Stimulated activated CD4-positive, alpha-beta T cell treated with anti-CD3 and anti-CD28 coated beads, Interleukin-15, amount 100 ng/mL, for 48 hours (primary cell): Measurements from ENCODE around the gene KIAA0825.
"Not testable (repeated sequence)": the region's sequence is repeated elsewhere in the genome, so short reads cannot be mapped to it uniquely, and the experiment has no call there.

Experiments
- DNase-seq, 2 donors: peaks; one replicate each; pipeline ENCODE4 v3.0.0-alpha.2; 2020; ENCODE audit warnings: low read depth in 2 of 2

The KIAA0825 gene

DNA sequence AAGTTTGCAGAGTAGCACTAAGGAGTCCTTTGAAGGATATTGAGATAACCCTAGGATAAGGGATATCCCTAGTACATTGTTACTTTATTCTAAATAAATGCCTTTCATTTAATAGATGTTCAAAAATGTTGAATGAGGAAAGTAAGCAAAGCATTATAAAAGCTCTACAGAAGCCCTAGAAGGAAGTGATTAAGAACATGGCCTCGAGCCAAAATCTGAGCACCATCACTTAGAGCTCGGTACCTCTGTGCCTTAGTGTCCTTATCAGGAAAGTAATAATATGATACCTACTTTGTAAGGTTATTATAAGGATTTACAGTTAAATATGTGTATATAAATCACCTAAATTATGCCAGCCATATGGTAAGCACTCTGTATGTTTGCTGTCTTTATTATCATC is 242.6 kb downstream of the KIAA0825 start:
- no peak for DNase-seq

DNA sequence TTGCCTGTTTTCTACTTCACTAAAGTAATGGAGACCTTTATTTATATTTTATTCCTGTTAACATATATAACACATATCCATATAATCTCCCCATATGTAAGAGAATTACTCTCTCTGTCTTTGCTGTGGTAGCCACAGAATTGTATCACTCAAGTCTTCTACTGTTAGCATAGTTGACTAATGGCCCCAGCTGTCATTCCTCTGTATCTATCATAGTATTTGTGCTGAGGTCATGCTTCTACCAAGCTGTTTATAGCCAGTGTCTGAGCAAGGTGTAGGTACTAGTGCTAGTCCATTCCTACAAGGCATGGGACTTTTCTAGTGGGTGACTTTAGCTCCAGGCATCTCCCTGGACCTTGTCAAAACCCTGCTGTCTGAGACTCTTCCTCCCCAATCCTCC is 244.1 kb downstream of the KIAA0825 start:
- no peak for DNase-seq

DNA sequence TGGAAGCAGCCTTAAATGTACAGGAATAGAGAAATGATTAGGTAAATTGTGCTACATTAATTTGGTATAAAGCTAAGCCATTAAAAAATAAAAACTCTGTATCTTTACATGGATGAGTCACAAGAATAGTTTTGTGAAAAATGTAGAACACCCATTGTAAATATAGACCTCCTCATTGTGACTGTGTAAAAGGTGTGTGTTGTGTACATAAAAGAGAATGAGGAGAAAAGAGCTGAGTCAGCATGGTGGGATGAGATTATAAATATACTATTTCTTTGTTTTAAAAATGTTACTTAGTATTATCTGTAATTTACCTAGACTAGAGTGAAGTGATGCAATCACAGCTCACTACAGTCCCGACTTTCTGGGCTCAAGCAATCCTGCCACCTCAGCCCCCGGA is 250.5 kb downstream of the KIAA0825 start:
- no peak for DNase-seq

DNA sequence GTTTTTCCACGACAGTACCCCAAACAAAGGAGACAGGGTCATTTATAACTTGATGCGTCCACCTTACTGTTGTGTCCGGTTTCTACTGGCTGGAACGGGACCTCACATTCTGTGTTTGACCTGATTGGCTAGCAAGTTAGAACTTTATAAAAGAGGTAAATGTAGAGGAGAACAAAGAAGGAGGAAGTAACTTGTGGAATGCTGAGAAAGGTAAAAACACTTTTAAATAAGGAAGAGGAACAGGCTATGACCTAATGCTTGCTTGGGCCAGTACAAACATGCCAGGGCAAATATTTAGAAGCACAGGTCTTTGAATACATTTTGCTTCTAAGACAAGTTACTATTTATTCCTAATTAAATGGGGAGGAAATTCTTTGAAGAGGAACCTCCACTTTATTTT is 251.6 kb downstream of the KIAA0825 start:
- DNase-seq, result no peak

DNA sequence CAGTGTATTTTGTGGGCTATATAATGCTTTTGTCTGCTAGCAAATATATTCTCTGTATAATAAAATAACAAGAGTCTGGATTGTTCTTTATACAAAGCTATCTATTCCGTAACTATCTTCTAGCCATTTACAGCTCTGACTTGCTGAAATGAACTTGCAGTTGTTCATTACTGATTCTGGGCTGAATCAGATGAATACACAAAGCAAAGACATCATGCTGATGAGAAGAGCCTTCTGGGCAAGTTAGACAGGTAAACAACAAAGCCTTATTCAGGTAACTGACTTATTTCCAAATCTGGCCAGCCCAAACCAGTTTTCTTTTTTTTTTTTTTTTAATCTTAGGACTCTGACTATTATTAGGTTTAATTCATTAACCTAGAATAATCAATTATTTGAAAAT is 255.5 kb downstream of the KIAA0825 start:
- DNase-seq, result no peak

DNA sequence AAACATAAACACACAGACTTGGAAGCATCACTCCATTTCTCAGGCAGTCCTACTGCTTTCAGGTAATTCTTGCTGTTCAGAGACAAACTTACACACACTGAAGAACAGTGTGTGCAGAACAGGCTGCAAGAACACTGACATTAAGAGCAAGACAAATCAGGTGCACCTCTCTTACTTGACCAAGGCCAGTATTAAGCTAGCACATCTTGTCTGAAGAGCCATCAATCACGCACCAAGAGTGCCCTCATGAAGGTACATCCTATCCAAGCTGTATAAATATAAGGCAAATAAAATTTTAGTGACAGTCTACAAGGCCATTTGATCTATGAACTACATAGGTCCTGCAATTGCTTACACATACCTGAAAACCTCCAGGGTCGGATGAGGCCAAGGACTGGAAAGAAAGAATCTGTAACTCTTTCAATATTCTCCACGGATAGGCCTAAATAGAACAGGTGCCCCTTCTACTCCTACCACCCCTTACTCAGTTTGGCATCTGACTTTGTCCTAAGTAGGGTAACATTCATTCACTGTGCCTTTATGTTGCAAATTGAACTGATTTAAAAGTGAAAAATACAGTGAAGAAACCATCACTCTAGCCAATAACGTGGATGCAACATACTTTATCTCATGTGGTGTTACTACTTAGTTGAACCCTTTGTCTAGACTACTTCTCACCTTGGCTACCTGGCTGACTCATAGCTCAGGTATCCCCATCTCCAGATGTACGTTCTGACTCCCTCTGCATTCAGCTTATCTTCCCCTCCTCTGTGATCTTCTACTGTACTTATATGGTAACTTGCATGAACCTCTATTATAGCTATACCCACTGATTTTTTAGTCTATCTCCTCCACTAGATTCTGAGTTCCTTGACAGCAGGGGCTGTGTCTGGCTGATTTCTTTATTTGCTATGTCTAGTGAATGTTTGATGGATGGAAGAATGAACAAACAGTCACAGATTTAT is 256.3 kb downstream of the KIAA0825 start:
- no peak for DNase-seq

DNA sequence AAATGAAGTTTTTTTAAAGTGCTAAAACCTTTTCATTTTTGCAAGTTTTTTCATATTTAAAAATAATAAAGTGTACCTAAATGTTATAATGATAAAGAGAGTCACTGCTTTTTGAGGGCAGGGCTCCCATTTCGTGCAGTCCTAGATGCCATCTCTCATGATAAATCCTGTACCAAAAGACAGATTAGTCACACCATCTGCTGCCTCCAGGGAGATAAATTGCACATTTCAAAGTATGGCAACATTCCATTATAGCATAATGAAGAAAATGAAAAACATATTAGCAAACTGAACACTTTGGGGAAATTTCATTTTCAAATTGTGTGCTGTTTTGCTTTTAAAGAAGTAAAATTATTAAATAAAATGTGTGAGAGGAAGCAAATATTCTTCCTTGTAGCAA is 257.2 kb downstream of the KIAA0825 start:
- no peak for DNase-seq

DNA sequence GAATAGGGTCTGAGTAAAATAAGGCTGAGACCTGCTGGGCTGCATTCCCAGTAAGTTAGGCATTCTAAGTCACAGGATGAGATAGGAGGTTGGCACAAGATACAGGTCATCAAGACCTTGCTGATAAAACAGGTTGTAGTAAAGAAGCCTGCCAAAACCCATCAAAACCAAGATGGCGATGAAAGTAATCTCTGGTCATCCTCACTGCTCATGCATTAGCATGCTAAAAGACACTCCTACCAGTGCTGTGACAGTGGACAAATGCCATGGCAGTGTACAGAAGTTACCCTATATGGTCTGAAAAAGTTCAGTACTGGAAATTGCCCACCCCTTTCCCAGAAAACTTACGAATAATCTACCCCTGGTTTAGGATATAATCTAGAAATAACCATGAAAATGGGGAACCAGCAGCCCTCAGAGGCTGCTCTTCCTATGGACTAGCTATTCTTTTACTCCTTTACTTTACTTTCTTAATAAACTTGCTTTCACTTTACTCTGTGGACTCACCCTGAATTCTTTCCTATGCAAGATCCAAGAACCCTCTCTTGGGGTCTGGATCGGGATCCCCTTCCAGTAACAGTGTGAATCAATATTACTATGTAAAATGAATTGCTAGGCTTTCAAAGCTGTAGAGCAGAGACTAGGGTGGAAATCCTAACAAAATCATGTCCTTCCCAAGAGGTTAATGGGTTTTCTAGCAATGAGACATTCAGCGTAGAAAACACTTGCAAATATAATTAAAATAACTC is 257.8 kb downstream of the KIAA0825 start:
- DNase-seq, result no peak

DNA sequence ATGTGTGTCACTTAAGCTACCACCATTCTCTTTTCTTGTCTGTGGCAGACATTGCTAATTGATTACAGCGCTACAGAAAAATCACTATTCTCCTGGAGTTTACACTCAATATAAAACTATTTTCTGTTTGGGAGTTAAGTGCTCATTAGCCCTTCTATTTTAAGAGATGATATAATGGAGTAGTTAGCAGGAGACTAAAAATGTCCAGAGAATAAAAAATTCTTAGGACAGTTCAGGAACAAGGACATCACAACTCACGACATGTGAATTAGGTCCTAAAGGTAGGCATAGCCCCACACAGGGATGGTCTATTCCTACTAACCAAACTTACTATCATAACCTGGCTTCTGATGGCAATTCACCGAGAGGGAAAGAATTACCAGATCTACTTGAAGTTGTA is 258.5 kb downstream of the KIAA0825 start:
- DNase-seq, result no peak

DNA sequence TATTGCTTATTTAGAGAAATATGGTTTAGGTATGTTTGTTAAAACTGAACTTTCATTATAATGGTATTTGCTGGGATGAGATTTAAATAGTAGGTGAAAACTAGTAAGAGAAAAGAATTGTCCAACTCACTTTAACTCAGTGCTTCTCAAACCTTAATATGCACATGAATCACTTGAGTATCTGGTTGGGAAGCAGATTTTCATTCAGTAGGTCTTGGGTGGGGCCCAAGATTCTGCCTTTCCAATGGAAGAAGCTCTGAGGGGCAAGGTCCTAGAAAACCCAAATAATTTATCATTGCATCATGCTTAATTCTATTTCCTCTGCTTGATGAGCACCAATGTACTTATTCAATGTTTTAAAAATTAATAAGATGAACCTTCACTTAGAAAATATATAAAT is 262.6 kb downstream of the KIAA0825 start:
- DNase-seq, result no peak

DNA sequence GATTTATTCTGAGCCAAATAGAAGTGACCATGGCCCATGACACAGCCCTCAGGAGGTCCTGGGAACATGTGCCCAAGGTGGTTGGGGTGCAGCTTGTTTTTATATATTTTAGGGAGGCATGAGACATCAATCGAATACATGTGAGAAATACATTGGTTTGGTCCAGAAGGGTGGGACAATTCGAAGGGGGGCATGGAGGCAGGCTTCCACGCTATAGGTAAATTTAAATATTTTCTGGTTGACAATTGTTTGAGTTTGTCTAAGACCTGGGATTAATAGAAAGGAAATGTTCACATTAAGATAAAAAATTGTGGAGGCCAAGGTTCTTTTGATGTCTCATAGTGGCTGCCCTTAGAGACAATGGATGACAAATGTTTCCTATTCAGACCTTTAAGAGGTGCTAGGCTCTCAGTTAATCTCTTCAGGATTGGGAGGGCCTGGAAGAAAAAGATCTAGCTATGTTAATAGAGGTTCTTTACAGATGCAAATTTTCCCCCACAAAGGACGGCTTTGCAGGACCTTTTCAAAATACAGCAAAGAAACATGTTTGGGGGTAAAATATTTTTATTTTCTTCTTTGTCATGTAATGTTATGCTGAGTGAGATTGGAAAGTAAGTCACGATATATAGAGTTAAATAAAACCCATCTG is 263.4 kb downstream of the KIAA0825 start:
- DNase-seq, result not testable (repeated sequence)

DNA sequence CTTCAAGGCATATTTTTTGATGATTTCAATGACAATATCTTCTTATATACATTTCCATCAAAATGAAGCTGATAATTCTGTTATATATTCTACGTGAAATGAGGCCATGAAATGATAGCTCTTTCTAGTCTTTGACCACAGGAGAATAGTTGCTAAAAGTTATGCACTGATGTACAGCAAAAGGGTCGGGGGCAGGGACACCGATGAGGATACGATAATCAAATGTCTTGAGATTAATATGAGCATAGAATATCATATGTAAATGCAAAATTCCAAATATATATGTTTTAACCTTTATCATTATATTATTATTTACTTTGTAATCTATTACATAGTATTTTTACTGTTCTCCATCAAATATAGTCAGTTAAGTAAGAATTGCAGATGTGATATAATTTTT is 264.8 kb downstream of the KIAA0825 start:
- no peak for DNase-seq

DNA sequence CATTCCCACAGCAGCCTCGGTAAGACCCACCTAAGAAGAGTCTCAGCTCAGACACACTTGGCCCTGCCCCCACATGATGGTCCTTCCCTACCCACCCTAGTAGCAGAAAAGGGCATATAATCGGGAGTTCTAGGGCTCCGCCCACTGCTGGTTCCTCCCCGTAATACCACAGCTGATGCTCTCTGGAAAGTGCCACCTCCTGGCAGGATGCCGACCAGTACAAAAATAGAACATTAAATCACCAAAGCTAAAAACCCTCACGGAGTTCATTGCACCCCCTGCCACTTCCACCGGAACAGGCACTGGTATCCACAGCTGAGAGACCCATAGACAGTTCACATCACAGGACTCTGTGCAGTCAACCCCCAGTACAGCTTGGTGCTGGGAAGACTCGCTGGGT is 271.3 kb downstream of the KIAA0825 start:
- no peak for DNase-seq

DNA sequence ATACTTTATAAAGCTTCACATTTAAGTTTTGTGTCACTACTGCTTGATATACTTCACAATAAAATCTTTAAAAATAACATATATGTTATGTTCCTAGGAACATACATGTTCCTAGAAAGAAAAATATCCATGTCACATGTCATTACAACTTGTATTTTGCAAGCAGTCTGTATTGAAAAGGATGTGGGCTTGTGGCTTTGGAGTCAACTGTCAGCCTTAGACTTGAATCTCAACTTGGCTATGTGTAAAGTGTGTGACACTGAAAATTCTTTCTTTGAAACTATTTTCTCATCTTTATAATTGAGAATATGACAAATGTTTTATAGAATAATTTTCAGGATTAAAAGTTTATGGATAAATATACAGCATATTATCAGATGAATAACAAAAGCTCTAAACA is 273.1 kb downstream of the KIAA0825 start:
- DNase-seq, result no peak

DNA sequence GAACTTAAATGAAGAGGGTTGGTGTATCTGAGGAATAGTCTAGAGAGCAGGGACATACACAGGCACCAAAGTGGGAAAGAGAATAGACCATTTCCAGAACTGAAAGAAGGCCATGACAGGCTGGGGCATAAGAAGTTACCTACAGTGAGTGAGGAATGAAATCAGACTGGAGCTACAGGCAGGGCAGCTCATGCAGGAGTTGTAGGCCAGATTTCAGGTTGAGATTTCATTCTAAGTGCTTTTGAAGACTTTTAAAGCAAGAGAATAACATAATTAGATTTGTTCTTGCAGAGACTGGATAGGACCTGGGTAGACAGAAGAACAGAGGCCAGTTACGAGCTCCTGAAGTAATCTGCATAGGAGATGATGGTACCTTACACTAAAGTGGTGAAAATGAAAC is 280.8 kb downstream of the KIAA0825 start:
- DNase-seq, result no peak

DNA sequence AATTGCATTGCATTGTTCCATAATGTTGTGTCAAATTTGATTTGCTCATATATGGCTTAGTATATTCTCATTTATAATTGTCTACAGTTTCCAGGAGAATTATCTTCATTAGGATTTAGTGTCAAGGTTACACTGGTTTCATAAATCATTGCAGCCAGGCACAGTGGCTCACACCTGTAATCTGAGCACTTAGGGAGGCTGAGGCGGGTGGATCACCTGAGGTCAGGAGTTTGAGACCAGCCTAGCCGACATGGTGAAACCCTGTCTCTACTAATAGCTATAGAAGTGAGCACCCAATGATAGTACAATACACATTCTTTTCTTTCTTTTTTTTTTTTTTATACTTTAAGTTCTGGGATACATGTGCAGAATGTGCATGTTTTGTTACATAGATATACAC is 282.5 kb downstream of the KIAA0825 start:
- DNase-seq, result no peak

DNA sequence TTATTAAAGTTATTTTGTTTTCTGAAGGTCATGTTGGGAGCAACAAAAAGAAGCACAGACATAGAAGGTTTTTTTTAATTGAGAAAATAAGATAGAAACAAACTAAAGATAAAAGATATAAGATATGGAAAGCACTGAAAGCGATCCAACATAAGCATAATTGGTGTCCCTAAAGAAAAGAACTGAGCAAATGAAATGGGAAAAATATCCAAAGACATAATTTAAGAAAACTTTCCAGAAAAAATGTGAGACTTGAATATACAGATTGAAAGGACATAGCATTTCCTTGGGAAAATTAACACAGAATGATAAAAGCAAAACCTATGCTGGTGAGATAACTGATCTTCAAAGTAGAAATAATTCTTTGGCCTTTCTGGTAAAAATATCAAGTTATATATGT is 289.3 kb downstream of the KIAA0825 start:
- no peak for DNase-seq

DNA sequence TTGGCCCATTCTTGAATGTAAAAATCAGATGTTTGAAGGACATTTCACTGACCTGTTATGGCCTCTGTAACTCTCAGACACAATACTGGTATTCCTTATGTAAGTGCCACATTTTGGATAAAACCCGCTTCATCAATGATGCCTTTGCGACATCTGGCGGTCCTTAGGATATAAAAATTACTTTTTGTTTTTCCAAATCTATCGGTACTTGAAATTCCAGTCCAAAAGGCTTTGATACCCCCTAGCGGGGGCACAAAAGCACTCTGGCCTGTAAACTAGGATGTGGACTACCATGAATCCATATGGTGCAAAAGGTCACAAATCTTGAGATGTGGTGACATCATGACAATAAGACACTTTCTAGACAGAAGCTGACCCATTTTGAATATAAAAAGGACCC is 291.8 kb downstream of the KIAA0825 start:
- DNase-seq, result no peak

DNA sequence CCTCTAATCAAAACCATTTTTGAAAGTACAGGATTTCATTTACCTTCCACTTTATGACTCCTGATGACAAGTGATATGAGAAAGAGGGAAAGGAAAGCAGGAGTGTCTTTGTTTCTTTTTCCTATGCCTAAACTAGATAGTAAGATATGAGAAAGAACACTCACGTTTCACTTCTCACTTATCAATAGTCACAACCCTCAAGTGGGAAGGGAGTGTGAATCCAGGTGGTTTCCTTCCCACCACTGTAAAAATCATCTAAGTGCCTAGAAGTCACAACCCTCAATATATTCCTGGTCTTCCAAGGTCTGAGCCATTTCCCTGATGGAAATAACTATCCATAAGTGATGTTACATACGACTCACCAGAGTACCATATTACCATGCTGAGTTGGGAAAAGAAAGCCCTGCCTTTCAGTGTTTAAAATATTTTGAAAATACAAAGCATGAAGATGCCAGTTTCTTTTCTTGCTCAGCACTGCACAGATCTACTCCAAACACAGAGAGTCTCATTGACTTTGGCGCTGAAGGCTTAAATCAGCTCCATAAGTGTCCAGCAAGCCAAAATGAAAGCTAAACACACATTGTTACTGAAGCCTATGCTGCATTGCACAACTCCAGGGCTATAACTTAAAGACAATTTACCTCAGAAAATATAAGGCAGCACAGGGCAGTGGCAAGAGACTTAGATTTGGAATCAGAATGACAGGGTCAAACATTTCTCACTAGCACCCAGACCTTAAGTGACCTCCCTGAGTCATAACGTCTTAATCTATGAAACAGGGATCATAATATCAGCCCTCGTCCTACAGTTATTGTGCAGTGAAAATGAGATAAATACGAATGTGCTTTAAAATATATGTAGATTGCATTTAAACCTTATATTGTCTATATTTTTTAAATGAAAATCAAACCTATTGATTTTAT is 301.2 kb downstream of the KIAA0825 start:
- no peak for DNase-seq

DNA sequence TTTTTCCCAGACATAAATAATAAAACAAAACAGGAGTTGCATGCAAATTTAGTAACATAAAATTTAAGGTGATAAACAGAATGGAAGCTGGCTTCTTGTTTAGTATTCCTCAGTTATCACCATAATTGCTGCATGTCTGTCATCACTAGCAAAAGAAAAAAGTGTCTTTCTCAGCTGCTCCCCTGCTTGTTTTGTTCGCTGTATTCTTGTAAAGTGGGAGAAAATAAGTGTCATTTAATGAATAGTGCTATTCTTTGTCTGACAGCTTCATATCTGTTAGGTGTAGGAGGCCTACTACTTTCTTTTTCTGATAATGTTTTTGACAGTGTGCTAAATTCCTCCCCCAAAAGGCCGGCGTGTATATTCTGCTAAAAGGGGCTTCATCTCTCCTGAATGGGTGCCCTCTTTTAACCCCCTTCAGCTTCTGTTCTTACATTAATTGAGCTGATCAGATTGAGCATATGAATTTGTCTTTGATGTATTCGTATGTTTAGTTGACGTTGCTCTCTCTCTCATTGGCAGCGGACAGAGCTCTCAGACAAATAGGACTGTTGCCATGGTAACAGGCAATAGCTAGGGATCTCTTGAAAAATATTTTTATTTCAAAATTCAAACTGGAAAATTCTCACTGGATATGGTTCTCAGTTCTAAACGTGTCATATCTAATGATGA is 303.8 kb downstream of the KIAA0825 start:
- DNase-seq, result no peak

DNA sequence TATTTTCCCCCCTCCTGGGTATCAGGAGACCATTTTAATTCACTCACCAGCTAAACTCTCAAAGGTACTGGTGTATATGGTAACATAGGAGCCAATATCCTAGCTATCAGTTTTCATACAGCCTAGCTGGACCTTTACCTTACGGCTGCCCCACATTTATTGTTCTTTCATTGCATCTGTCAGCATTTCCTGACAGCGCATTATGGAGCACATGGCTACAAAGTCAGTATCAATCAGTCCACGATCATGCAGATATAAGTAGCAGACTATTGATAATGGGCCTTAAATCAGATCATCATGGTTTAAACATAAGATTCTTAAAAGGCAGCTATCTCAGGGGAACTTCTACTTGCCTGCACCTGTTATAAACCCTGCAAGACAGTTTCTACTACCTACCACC is 304.7 kb downstream of the KIAA0825 start:
- no peak for DNase-seq
